GM12891 (cell line): ENCODE results near the gene REXO5.

Source experiments
- PAX5 ChIP-seq: IDR thresholded peaks from 2 replicates; pipeline ENCODE4 v1.6.1; 2011; ENCODE audit warnings: low read length, moderate library complexity, mild to moderate bottlenecking; ENCODE audit not compliant: insufficient read depth, severe bottlenecking
- POLR2A ChIP-seq: IDR thresholded peaks from 2 replicates; pipeline ENCODE4 v1.6.1; 2011; ENCODE audit warnings: low read depth, low read length, control low read depth
- POLR2AphosphoS5 ChIP-seq: IDR thresholded peaks from 2 replicates; pipeline ENCODE4 v1.6.1; 2011; ENCODE audit warnings: low read depth, low read length, control low read depth
- SPI1 ChIP-seq: IDR thresholded peaks from 2 replicates; pipeline ENCODE4 v1.6.1; 2011; ENCODE audit warnings: low read depth, low read length, control low read depth
- TAF1 ChIP-seq: IDR thresholded peaks from 2 replicates; pipeline ENCODE4 v1.6.1; 2011; ENCODE audit warnings: low read depth, low read length, control low read depth

DNA sequence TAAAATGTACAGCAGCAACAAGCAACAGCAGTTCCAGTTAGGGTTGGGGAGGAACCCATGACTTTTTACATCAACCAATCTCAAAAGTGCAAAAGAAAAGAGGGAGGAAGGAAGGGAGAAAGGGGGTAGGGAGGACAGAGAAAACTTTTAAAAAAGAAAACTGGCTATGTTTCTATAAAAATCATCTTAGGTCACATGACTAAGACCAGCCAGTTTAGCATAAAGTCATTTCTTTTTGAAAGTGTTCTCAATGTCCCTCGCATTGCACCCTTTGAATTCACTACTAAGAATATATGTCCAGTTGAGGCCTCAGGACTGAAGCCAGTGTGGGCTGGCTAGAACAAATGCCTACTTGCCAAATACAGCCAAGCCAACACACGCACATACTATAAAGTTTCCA is 64.9 kb downstream of the REXO5 start:
- TF ChIP-seq TAF1: no peak
- TF ChIP-seq POLR2AphosphoS5: no peak
- no peak for TF ChIP-seq POLR2A
- no peak for TF ChIP-seq PAX5
- no peak for TF ChIP-seq SPI1
